ENCODE results near the gene BICC1.

- TF ChIP-seq EZH2 (IDR thresholded peaks at IDR 0.05; ENCODE audit: low read length, missing control alignments) (no peak), CTCF (conservative IDR thresholded peaks at IDR 0.05 in 1 of 2, IDR thresholded peaks at IDR 0.05 in 1 of 2; ENCODE audit: low read depth in 1 of 2, low read length in 2 of 2) (no peak)
These were observed 314.7 kb downstream of the BICC1 start for GRCh38 chr10:58827381-58827780.
